AG08395 (cell line): ENCODE data around the gene RRN3.
"Not testable (repeated sequence)": the region's sequence is repeated elsewhere in the genome, so short reads cannot be mapped to it uniquely, and the experiment has no call there.

Experiments used
- DNase-seq: peaks from one replicate; pipeline ENCODE4 v3.0.0; 2012; ENCODE audit warnings: mixed read lengths, low spot score

RRN3 gene

DNA sequence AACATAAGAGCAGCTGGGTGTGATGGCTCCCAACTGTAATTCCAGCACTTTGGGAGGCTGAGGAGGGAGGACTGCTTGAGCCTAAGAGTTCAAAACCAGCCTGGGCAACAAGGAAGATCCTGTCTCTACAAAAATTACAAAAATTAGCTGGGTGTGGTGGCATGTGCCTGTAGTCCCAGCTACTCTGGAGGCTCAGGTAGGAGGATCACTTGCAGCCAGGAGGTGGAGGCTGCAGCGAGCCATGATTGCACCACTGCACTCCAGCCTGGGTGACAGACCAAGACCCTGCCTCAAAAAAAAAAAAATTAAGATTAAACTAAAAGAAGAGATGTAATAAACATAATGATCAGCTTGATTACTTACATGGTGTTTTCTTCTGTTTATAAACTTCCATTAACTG is 43.6 kb downstream of the RRN3 start:
- not testable (repeated sequence) for DNase-seq

DNA sequence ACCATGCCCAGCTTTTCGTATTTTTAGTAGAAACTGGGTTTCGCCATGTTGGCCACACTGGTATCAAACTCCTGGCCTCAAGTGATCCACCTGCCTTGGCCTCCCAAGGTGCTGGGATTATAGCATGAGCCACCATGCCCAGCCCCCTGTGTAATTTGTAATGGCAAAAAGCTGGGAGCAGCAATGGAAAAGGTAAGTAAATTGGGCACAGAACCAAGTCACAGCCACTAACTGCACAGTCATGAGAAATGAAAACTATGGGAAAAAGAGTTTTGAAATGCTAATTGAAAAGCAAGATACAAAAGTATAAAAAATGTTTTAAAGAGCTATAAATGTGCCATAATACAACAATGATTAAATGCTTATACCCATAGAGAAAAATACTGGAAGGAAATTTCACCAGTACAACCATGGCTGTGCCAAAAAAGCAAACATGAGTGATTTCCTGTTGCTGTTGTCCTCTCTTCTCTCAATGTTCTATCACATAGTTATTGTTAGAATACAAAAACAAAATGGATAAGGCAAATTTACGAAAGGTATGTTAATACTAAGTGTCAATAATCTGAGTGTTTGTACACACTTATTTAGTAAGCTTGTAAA is 44.4 kb downstream of the RRN3 start:
- no peak for DNase-seq

DNA sequence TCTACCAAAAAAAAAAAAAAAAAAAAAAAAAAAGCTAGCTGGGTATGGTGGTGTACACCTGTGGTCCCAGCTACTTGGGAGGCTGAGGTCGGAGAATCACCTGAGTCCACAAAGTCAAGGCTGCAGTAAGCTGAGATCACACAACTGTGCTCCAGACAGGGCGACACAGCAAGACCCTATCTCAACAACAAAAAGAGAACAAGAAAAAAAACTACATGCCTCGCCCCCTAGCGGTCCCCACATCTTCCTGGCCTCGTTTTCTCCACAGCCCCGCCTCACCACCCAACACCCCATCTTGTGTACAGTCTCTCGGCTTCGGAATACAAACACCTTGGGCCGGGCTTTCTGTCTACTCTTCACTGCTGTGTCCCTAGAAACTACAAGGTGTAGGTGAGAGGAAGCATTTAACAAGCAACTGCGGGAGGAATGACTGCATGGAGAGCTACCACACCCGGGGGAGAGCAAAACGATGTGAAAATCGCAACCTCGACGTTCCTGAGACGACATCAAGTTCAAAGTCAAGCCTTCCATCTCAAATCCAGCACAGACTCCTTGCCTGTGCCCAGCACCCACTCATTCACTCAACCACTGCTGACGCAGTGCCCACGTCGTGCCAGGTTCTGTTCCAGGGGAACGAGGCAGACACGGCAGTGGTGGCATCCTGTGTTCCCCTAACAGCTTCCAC is 47.2 kb downstream of the RRN3 start:
- DNase-seq: no peak

DNA sequence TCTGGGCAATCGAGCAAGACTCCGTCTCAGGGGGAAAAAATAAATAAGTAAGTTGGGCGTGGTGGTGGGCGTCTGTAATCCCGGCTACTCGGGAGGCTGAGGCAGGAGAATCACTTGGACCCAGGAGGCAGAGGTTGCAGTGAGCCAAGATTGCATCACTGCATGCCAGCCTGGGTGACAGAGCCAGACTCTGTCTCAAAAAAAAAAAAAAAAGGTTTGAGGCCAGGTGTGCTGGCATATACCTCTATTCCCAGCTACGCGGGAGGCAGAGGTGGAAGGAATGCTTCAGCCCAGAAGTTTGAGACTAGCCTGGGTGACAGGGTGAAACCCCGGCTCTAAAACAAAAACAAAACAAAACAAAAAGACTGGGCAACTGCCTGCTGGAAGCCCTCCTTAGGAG is 48.8 kb downstream of the RRN3 start:
- DNase-seq: not testable (repeated sequence)

DNA sequence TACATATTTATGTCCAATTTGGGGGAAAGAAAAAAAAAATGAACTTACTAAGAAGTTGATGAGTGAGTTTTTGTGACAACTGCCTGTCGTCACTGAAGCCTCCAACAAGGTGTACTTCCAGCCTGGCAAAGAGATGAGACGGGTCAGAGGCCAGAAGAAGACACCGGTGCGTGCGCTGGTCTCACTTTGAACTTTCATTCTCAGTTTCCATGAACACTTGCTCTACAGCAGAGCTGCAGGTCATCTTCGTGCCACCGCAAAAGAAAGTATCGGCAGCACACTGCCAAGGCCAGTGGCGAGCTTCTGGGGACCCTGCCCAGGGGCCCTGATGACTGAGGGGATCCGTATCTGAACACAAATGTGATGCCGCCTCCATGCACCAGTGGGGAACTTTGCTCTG is 49.8 kb downstream of the RRN3 start:
- DNase-seq: no peak

DNA sequence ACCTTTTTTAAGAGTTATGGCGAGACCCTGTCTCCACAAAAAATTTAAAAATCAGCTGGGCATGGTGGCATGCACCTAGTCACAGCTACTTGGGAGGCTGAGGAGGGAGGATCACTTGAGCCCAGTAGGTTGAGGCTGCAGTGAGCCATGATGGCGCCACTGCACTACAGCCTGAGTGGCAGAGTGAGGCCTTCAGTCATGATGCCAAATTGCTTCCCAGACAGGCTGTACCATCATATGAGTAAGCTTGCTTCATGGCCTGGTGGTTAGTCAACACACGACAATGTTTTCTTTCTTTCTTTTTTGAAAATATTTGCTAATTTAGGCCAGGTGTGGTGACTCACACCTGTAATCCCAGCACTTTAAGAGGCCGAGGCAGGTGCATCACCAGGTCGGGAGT is 50.7 kb downstream of the RRN3 start:
- DNase-seq: peak; percentile 12

DNA sequence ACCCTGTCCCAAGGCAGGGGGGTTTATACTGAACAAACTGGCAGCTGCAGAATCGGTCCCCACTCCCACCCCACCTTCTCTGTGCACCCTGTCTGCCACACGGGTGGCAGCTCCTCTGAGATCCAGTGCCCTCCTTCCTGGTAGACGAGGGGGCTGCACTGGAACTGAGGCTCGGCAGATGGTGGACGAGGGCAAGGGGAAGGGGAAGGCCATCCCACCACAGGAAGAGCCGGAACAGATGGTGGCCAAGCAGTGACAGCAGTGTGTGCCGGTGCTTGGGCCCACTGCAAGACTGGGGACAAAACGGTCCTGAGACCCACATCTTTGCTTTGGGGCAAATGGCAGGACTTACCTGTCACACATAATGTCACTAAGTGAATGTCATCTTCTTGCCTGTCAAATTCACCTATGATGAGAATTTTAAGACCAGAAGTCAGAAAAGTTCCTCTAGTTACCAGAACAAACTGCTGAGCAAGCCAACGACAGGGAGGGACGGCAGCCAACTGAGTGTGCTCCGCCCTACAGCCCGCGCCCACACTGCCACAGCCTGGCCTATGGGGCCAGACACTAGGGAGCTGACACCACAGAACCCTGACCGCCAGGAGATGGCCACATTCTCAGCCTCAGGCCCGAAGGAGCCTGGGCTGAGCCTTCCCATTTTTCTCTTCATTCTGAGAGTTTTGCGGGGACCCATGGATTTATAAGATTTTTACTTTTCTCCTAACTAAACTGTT is 52.6 kb downstream of the RRN3 start:
- peak; percentile 95 for DNase-seq

DNA sequence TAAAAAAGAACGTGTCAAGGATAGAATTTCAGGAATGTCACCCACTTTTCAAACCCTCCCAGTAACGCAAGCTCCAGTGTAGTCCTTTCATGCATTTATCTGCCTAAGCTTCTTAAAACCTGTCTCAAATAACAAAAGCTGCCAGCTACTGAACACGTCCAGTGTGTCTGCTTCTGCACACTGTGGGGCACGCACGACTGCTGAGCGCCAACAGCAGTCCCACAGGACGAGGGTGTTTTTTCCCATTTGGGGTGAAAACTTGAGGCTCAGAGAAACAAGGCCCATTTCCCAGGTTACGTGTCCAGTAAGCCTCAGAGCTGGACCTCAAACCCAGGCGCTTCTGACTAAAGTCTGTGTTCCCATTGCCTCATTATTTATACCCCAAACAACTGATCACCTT is 55.4 kb downstream of the RRN3 start:
- DNase-seq: no peak

DNA sequence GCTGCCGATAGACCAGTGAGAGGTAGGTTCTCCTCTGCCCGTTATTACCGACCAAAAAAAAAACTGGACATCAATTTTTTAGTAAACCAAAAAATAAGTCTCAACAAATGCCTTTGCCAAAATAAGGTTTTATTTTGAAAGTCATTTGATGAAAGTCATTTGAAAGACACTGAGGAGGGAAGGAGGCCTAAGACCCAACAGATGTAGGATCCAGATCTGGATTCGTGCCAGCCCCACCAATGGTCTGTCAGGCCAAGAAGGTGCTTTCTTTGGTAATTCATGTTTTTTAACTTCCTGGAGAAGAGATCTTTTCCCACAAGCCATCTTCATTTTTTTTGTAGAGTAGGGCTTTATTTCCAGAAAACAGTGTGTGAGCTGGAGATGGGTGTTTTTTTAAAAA is 56.3 kb downstream of the RRN3 start:
- no peak for DNase-seq

DNA sequence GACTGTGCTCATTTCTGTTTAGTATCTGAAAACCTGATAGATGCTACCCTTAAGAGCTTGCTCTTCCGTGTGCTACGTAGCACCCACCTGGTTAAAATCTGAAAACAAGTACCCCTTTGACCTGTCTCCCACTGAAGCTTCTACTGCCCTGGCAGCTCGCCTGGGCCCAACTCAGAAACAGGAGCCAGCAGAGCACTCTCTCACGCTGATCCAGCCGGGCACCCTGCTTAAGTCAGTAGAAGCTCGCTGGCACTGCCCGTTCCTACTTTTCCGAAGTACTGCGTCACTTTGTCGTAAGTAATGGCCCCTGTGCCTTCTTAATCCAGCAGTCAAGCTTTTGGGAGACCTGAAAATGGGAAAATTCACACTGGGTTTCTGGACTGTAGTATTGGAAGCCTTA is 57.1 kb downstream of the RRN3 start:
- no peak for DNase-seq

DNA sequence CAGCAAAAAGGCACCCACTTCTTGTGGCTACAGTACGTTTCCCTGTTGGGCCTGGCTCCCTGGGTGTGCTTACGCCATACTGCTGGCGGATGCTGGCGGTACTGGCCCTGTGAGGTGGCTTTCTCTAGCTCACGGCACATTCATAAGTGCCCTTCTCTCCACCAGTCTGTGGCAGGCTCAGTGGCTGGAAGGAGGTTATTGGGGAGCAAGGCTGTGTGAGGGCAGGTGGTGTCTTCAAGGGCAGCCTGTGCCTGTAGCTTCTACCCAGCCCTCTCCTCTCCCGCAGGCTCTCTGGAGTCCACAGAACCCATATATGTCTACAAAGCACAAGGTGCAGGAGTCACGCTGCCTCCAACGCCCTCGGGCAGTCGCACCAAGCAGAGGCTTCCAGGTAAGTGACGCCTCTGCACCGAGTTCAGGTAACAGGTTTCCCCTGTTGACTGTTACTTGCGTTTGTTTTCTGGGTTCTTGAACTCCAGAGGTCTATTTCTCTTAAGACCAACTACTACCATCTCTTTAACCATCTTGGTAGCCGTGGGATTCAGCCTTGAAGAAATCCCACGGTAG is 58.8 kb downstream of the RRN3 start:
- no peak for DNase-seq

DNA sequence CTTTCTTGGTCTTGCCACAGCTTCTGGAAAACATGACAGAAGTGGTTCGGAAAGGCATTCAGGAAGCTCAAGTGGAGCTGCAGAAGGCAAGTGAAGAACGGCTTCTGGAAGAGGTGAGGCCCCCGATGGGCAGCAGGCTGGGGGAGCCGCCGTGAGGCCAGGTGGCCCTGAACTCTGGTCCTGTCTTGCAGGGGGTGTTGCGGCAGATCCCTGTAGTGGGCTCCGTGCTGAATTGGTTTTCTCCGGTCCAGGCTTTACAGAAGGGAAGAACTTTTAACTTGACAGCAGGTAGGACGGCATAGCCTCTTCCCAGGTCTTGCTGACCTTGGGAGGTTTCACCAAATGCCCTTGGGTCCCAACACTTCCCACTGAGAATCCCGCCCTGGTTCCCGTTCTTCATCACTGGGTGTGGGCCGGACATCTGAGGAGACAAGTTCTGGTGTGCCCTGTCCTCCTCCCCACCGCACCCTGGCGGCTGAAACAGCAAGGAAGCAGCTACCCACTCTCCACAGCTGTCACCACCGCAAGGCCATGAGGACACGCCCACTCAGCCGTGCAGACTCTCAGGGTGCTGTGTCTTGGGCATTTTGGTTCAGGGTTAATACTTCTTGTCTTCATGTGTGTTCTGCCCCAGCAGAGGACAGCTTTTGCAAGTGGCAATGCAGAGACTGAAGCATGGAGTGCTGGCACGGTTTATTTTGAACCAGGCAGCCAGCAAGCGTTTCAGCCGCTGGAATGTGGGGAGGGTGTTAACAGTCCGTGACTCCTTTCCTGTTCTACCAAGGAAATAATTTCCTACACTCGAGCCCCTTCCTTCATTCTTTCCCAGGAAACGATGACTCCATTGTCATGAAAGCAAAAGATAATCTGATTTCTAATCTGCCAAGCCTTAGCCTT is 59.6 kb downstream of the RRN3 start:
- DNase-seq: peak; percentile 52

DNA sequence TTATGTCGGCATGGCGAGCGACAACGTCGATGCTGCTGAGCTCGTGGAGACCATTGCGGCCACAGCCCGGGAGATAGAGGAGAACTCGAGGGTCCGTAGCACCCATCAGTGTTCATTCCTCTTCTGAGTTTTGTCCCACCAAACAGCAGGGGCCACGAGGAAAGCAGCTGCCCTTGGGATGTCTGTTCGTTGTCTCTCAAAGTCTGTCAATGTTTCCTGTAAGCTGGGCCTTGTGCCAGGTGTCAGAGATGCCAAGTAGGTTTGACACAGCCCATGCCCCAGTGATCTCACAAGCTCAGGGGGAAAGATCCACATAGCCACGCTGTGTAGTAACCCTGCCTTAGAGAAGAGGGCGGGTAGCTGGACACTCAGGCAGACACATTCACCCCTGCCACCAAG is 60.8 kb downstream of the RRN3 start:
- no peak for DNase-seq

DNA sequence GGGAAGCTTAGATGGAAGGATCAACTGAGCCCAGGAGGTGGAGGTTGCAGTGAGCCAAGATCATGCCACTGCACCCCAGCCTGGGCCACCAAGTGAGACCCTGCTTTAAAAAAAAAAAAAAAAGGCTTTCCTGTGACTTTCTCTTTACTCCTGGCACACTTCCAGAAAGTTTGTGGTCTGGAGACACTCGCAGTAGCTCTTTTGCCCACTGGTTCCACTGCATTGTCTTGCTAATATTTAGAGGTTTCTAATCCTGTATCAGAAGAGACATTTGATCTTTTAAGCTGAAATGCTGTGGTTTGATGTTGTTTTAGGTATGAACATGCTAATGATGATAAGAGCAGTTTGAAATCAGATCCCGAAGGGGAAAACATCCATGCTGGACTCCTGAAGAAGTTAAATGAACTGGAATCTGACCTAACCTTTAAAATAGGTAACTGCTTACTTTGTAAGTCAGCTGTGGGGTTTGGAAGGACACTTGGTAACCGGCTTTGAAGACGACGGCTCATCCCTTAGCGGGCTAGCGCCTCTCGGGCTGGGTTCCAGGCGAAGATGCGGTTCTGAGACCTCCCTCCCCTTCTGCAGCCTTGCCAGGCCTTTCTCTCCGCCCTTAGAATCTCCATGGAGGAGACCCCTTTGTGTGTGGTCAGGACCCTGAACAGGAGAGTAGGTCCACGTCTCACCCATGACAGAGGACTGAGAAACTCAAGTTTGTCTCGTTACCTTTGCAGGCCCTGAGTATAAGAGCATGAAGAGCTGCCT is 61.3 kb downstream of the RRN3 start:
- DNase-seq: no peak

DNA sequence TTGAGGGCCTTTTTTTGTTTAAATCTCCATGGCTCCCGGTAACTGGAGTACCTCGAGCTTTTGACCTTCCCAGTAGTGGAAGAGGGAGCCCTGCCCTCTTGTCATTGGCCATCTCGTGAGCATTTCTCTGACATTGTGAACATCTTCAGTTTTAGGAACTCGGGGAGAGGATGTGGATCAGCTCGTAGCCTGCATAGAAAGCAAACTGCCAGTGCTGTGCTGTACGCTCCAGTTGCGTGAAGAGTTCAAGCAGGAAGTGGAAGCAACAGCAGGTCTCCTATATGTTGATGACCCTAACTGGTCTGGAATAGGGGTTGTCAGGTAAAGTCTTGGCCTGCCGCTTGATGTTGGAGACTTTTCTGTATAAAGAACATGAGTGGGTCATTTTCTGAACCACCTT is 62.5 kb downstream of the RRN3 start:
- no peak for DNase-seq

DNA sequence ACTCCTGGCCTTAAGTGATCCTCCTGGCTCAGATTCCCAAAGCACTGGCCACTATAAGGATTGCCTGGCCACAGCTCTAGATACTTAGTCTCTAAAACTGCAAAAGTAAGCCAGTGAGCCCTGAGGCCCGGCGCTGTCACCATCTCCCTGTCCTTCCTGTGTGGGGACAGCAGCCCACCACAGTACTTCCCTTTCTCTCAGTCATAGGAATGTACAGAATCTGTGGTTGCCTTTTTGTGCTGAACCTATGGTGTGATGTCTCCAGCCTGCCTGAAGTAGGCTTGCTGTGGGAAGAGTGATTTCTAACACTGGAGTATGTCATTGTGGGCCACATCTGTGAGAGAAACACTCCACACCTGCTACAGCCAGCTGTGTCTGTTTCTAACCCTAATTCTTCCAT is 62.9 kb downstream of the RRN3 start:
- DNase-seq: no peak

DNA sequence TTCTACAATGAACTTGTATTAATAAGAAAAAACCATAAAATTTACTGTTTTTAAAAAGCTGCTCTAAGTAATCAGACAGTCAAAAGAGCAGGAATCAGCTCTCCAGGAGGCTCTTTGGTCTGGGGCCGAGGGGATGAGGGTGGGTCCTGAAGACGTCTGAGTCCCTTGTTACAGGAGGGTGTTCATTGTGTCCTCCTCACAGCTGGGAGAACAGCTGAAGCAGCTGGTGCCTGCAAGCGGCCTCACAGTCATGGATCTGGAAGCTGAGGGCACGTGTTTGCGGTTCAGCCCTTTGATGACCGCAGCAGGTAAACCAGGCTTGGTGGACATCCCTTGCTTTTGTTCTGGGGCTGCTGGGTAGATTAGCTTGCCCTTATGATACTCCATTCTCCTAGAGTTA is 64.3 kb downstream of the RRN3 start:
- DNase-seq: not testable (repeated sequence)

DNA sequence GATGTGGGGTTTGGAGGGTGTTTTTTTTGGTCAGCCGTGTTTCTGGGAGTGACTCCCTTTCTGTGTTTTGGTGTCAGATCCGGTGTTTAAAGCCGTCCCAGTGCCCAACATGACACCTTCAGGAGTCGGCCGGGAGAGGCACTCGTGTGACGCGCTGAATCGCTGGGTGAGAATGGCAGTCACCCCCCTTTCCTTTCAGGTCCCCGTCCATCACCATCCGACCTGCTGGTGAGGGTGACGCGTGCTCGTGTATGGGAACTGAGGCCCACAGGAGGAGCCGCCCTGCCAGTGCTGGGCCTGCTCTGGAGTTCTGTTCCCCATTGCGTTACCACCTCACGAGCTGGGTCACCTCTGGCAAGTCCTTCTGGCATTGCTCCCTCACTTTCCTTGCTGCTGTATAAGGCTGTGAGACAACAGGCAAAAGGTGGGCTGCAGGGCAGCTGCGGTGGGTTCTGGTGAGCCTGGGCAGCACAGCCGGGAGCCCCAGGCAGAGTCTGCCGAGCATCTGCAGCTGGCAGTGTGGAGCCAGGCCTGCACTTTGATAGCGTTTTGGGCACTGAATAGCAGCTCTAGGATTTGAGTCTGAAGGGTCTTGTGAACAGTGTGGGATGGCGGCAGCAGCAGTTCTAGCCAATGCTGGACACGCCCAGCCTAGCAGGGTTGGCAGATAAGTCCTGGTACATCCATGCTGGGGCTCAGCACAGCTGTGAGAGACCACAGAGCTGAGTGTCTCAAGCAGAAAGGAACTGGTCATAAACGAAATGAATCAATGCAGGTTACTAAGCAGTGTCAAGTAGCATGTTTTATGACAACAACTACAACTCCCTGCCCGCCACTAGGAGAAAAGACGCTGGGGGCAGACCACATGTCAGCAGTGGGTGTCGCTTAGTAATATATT is 65.0 kb downstream of the RRN3 start:
- DNase-seq: peak; percentile 22

DNA sequence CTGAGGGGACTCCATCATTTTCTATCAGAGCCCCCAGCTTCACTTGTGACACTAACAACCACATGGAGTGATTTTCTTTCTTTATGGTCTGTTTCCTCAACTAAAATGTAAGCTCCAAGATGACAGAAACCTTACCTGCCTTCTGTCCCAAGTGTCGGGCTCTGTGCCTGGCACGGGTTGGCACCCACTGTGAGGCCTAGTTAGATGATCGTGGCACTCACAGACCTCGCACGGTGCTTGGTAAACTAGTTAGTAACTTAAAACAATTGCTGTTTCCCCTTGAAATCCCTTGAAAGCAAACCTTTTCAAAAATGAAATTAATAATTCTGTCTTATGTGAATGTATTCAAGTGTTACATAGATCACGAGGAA is 65.7 kb downstream of the RRN3 start:
- not testable (repeated sequence) for DNase-seq
